SKM-1 treated with dmso at 0.1 percent for 144 hours (cell line): ENCODE data around the gene CEP170B.
"Not testable (repeated sequence)": the region's sequence is repeated elsewhere in the genome, so short reads cannot be mapped to it uniquely, and the experiment has no call there.

Experiments
- DNase-seq: peaks from one replicate; lab custom pipeline; 2025; ENCODE audit not compliant: unreplicated experiment; lab: John Stamatoyannopoulos, UW

CEP170B gene

DNA sequence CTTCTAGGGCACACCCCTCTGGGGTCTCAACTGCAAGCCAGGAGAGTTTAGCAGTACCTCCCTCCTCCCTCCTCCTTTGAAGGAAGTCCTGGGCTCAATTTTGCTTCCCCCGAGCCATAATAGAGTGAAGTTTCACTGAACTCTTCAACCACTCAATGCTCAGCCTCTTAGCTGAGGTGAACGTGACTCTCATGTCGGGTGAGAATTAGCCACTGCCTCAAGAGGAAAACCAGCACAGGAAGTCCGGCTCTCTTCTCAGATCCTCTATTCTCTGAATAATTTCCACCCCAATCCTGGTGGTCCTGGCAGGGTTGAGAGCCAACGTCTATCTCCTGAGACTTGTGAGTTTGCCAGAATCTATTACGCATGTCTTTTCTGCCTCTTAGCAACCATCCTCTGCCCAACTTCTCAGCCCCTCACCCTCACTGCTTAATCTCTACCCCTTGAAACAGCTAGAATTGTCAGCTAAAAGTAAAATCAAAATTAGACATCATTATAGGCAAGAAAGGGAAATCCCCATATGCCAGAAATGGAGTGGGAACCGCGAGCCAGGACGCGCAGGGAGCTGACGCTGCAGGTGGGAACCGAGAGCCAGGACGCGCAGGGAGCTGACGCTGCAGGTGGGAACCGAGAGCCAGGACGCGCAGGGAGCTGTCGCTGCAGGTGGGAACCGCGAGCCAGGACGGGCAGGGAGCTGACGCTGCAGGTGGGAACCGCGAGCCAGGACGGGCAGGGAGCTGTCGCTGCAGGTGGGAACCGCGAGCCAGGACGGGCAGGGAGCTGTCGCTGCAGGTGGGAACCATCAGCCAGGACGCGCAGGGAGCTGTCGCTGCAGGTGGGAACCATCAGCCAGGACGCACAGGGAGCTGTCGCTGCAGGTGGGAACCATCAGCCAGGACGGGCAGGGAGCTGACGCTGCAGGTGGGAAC is 39.8 kb downstream of the CEP170B start:
- not testable (repeated sequence) for DNase-seq

DNA sequence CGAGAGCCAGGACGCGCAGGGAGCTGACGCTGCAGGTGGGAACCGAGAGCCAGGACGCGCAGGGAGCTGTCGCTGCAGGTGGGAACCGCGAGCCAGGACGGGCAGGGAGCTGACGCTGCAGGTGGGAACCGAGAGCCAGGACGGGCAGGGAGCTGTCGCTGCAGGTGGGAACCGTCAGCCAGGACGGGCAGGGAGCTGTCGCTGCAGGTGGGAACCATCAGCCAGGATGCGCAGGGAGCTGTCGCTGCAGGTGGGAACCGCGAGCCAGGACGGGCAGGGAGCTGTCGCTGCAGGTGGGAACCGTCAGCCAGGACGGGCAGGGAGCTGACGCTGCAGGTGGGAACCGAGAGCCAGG is 40.5 kb downstream of the CEP170B start:
- DNase-seq: not testable (repeated sequence)

DNA sequence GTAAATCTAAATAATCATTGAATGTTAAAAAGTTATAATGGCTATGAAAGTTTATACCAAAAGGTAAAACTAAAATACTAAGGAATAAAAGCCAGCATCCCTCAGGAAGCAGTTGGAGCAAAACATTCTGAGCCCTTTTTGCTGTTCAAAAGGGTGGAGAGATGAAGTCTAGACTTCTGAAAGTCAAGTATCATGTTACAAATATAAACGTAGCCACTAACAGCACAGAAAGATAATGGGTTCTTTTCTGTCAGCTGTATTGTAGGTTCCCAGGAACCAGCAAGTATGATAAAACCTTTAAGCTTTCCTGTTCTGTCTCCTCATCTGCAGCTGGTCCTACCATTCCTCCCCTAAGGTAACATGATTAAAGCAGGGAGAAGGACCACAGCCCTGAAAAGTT is 43.2 kb downstream of the CEP170B start:
- DNase-seq: no peak

DNA sequence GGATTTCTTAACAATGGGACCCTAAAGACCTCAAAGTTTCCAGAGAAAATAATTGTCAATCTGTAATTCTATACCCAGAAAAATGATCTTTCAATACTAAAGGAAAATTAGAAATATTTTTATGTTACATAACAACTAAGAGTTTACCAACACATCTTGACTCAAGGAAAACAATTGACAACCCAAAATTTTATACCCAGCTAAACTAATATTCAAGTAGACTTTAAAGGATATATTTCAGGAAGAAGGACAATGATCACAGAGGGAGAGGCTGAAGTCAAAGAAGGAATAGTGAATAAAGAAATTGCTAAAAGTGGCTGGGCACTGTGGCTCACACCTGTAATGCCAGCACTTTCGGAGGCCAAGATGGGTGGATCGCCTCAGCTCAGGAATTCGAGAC is 47.0 kb downstream of the CEP170B start:
- DNase-seq: no peak

DNA sequence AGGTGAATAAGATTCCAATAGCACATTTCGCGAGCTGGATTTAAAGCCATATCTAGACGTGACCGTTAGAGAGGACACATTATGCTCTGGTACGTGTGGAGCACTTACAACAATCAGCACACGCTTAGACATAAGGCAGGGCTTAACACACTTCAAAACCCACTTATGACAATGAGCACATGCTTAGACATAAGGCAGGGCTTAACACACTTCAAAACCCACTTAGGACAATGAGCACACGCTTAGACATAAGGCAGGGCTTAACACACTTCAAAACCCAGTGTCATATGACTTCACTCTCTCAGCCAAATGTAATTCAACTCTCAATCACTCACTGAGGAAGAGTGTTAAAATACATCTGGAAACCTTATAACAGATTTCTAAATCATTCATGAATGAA is 48.4 kb downstream of the CEP170B start:
- no peak for DNase-seq

DNA sequence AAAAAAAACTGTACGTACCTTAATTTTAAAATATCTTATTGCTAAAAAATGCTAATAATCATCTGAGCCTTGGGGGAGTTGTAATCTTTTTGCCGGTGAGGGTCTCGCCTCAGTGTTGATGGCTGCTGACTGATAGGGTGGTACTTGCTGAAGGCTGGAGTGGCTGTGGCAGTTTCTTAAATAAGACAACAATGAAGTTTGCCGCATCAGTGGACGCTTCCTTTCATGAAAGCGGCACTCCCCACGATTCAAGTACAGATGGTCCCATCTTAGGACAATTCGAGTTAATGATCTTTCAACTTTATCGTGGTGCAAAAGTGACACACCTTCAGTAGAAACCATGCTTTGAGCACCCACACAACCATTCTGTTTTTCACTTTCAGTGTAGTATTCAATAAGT is 52.0 kb downstream of the CEP170B start:
- DNase-seq: no peak

DNA sequence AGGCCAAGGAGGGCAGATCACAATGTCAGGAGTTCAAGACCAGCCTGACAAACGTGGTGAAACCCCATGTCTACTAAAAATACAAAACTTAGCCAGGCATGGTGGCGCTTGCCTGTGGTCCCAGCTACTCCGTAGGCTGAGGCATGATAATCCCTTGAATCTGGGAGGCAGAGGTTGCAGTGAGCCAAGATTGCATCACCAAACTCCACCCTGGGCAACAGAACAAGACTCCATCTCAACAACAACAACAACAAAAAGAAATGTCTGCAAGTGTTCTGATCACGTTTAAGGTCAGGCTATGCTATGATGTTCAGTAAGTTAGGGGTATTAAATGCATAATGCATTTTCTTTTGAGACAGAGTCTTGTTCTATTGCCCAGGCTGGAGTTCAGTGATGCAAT is 52.9 kb downstream of the CEP170B start:
- DNase-seq: no peak

DNA sequence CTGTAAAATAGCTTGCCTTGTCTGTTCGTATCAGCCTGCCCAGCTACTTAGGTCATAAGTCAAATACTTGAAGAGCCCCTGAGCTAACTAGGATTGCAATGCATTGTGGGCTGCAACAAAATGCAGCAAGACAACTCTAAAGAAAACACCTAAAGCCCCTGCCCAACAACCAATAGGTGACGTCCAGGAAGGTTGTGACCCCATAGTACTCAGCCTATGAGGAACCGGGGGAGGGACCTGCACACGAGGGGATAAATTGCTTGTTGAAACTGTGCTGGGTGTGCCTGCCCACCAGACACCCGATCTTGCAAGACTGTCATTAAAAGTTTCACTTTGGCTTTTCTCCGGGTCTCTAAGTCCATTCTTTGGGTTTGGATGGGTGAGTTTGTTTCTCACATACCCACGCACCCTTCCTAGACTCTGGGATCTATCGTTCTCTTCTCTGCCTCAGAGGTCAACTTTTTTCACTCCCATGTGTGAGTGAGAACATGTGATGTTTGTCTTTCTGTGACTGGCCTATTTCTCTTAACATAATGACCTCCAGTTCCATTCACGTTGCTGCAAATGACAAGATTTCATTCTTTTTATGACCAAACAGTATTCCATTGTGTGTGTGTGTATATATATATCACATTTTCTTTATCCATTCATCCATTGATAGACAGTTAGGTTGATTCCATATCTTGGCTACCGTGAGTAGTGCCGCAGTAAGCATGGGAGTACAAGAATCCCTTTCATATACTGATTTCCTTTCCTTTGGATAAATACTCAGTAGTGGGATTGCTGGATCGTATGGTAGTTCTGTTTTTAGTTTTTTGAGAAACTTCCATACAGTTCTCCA is 54.3 kb downstream of the CEP170B start:
- not testable (repeated sequence) for DNase-seq

DNA sequence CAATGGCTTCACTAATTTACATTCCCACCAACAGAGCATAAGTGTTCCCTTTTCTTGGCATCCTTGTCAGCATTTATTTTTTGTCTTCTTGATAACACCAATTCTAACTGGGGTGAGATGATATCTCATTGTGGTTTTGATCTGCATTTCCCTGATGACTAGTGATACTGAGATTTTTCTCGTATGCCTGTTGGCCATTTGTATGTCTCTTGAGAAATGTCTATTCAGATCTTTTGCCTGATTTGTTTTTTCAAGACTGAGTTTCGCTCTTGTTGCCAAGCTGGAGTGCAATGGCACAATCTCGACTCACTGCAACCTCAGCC is 54.9 kb downstream of the CEP170B start:
- DNase-seq: no peak

DNA sequence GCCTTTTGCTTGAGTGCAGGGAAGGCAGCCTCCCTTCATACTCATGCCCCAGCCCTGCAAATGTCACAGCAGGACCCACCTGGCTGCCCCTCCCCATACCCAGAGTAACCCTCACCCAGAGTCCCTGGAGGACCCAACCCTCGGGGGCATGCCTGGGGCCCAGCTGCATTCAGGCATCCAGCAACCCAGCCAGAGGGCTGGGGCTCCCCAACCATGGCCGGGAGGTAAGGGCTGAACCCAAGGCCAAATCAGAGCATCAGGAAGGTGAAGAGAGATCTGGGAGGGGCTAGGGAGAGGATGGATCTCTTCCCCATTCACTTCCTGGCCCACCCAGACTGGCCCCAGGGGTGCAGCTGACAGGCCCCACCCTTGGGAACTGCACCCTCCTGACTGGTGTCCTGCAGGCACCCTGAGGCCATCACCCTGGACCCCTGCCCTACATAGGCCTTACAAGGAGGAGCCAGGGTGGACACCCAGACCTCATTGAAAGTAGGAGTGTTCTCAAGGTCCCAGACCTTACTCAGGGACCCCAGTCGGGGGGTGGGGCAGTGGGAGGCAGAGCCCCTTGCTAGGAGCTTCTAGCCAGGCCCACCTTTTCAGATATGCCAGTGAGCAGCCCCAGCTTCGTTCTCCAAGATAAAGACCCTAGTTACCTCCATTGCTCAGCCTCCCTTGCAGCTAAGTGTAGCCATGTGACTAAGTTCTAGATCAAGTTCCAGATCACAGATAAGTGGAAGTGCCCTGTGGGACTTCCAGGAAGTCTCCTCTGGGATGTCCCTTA is 58.8 kb downstream of the CEP170B start:
- no peak for DNase-seq

DNA sequence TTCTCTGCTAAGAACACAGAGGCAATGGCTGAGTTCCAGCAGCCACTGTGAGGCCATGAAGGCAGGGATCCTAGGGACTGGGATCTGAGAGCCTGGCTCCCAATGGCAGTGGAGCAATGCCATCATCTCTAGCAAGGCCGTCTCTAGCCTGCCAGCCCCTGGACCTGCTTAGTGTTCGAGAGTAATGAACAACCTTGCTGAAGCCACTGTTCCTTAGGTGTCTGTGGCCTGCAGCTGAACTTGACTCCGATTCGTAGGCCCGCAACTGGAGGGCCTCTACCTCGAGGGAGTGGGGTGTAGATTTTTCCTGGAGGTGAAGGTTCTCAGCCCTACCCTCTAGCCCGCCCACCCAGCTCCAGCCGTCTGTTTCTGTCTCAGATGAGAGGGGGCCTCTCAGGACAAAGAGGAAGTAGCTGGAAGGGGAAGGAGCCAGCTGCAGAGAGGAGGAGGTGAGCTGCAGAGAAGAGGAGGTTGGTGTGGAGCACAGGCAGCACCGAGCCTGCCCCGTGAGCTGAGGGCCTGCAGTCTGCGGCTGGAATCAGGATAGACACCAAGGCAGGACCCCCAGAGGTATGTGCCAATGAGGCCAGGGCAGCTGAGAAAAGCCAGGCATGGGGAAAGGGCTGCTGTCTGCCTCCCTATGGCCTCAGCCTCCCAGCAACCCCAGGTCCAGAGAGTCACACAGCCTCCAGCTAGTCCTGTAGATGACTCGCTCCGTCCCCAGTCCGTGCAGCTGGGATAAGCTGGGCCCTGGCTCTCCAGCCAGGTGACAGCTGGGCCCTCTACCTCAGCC is 59.5 kb downstream of the CEP170B start, which contains the start of gene PLD4:
Gene PLD4 (plus strand): TSS at position 459 of the 793 bp plus-strand sequence. CDS start 2,262 bp downstream, outside the sequence.
- DNase-seq: peak; percentile 59

DNA sequence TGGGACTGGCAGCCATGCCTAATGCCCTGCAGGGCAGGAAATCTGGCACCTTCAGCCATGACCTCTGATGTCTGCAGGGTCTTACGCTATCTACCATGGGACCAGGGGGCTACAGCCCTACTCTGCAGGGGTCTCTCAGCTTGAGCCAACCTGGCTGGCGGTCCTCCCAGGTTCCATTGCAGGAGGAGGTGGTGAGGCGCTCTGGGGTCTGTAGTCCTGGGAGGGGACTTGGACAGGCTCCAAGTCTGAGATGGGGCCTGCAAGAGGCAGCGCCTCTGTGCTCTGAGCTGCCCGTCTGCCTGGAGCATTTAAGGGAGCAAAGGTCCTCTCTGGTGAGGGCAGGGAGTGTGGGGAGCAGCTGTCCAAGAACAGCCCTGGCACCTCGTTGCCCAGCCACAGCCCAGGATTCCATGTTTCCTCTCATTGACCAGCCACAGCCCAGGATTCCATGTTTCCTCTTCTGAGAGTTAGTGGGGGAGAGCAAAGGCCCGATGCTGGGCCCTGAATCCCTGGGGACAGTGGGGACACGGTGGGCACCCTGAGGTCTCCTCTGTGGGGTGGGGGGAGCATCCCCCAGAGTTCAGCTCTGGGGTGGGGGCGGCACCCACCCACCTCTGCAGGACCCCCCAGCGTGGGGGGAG is 60.3 kb downstream of the CEP170B start:
- DNase-seq: no peak

DNA sequence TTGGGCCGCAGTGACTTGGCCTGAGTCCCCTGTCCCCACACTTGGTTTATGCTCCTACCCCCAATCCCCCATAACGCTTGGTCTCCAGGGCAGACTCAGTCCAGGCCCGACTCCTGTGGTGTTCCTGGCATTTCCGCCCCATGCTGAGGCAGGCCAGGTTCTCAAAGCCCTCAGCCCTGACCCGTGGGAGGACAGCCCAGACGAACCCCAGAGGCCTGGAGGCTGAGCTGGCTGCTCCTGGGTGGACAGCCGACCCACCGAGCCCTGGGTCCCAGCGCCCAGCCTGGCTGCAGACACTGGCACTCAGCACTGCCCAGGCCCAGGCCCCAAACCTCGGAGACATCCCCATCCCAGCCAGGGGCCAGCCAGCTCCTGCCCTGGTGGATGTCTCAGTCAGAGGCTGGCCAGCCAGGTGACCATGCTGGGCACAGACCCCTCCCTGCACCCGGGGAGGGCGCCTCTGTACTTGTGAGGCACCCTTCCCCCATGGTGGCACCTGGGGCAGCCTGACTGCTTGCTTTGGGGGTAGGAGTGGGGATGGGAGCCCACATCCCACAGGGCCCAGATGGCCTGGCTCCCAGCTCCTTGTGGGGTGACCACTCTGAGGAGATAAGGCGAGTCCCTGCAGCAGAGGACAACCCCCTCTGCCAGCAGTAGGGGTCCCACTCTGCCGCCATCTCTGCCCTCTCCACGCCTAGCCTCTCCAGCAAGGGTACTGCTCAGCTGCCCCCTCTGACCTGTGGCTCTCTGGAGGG is 61.0 kb downstream of the CEP170B start:
- DNase-seq: no peak

DNA sequence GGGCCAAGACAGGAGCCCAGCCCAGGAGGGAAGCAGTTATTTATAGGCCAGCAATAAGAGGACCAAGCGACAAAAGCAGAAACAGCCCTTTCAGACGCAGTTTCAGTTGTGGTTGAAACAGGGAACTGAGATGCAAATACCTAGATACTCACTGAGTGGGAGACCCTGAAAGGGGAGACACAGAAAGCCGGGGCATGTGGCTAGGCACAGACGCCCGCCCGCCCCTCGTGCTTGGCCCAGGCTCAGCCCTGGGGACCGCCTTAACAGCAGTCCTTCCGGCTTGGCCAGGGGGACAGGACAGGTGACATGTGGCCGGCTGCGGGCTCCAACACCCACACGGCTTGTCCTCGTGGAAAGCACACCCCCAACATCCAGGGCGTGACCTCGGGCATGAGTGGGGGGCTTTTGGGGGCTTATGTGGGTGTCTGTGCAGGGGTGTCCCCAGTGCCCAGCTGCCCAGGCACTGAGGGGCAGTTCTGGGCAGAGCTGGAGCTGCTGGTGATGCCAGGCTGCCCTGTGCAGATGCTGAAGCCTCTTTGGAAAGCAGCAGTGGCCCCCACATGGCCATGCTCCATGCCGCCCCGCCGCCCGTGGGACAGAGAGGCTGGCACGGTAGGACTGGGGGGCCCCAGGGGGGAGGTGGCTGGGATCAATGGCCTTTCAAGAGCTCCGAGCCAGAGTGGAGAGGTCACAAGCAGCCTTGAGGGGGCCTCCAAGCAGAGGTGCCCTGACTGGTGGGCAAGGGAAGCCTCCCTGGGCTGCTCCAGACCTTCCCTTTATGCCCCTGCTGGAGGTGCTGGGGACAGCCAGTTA is 61.8 kb downstream of the CEP170B start:
- peak; percentile 42 for DNase-seq

DNA sequence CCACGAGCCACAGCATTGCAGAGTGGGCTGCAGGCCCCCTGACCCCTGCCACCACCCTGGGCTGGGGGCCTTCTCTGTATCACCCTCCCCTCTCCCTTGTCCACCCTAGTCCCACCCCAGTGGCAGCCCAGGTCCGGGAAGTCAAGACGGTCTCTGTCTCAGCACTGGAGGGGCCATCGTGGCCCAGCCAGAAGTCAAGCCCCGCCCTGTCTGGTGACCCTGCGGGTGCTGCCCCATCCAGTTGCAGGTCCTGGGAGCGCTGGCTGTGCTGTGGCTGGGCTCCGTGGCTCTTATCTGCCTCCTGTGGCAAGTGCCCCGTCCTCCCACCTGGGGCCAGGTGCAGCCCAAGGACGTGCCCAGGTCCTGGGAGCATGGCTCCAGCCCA is 62.4 kb downstream of the CEP170B start:
- DNase-seq: no peak

DNA sequence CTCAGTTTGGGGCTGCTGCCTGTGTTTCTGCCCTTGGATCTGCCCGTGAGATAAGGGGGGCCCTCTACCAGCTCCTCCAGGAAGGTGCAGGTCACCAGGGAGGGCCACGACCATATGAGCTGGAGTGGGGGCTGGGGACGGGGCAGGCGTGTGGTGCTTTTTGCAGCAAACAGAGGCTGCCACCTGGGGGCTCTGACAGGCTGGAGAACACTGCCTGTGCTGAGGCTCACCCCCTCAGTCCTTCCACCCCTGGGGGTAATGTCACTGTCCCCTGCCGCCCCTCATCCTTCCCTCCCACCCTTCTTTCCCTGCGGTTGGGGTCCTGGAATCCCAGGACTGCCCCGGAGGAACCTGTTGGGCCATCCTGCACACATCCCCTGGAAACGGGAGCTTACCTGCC is 62.8 kb downstream of the CEP170B start:
- no peak for DNase-seq

DNA sequence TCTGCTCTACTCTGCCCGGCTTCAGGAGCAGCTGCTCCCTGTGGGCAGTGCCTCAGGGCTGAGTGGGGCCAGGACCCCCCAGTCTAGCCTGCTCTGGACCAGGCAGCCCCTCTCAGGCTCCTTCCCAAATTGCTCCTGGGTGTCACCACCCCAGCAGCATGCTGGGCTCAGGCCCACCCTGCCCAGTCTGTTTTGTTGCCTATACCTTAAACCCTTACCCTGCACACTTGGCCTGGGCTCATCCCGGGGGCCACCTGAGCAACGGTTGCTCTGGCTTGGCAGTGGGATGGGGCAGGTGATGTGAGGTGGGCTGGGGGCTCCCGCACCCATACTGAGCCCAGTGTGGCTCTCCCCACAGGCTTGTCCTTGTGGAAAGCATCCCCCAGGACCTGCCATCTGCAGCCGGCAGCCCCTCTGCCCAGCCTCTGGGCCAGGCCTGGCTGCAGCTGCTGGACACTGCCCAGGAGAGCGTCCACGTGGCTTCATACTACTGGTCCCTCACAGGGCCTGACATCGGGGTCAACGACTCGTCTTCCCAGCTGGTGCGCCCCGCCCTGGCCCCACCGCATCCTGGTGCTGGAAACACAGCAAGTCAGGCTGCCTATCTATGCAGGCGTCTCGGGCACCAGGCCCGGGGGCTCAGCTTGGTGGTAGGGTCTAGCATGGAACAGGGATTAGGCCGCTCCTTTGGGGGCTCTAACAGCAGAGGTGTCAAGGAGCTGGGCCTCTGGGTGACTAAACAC is 63.5 kb downstream of the CEP170B start:
- DNase-seq: no peak
